HuH-7.5 (cell line): Measurements from ENCODE around the gene KRTAP21-2.
"Not testable (repeated sequence)": the region's sequence is repeated elsewhere in the genome, so short reads cannot be mapped to it uniquely, and the experiment has no call there.

ENCODE experiments used
- DNase-seq: peaks from one replicate; pipeline ENCODE4 v3.0.0; 2011; ENCODE audit warnings: low spot score

KRTAP21-2 gene

GRCh38 chr21:30747159-30747558, at the start of gene KRTAP21-2:
KRTAP21-2 (minus strand) TSS chr21:30747259; CDS start chr21:30747202, 57 bp downstream.
- no peak for DNase-seq

DNA sequence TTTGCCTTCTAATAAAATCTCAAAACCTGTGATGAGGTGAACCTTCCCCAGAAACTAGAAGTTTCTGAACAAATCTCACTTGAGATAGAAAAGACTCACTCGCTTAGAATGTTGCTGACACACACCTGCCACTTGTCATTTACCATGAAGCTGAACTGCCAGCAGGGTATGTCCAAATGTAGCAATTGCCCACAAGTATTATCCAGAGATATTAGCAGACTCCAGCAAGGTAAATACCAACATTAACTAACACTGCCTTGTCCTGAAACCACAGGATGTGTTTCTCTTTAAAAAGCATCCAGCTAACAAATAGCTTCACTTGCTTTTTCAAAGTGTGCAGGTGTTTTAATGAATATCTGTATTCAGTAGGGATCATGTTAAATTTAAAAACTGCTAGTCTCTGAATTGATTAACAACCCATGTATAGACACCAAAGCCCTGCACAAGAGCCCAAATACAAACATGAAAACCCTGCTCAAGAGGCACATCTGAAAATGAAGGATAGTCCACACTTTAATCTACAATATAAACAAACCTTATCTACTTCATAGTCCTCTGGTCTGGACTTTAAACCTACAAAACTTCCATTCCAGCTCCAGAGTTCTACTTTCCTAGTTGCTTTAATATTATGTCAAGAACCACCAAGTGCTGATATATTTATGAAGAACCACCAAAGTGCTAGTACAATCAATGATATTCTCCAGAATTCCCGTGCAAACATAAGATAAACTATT, 46.7 kb upstream of the KRTAP21-2 start:
- DNase-seq: no peak

DNA sequence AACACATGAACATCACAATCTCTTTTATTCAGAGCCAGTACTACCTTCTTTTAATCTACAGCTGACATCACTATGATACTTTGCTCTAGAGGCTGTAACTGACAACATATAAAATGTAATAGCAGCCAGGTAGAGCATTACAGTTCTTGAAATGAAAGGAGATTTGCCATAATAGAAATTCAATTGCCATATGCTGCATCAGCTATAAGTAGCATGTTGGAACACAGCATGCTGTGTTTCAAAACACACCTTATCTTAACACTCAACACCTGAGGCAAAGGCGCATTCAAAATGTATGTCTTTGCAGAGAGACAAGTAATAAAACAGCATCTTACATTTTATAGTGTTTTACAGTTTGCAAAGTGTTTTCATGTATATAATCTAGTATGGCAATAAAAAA, 32.2 kb upstream of the KRTAP21-2 start:
- DNase-seq: no peak

DNA sequence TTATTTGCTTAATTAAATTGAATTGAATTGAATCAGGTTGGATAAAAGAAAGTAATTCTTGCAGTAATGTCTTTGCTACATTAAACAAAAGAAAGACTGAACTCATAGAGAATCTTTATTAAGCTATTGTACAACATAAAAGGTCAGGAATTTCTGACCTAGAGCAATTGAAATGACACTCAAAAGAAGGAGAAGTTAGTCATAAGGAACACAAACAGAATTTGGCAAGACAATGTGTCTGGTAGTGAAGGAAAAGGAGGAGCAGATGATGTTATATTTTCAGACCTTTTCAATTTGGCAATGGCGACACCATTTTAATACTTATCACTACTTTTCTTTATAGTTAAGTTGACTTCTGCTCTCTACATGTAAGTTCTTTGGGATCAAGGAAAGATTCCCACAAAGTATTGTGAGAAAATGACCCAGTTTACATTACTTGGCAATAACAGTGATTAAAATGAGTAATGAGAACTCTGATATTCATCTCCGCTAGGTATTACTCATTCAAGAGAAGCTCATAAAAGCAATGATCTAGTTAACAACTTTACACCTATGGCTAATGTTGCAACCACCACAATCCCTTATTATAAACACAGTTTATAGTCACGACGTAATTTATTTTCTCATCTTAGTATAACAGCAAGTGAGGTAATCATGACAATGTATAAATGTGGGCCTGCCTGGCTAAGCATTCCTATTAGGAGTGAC, 22.8 kb upstream of the KRTAP21-2 start:
- no peak for DNase-seq

- DNase-seq: no peak
Observed at GRCh38 chr21:30760776-30761175, 13.7 kb upstream of the KRTAP21-2 start.

GRCh38 chr21:30758306-30758705, 11.2 kb upstream of the KRTAP21-2 start:
- DNase-seq: no peak

DNA sequence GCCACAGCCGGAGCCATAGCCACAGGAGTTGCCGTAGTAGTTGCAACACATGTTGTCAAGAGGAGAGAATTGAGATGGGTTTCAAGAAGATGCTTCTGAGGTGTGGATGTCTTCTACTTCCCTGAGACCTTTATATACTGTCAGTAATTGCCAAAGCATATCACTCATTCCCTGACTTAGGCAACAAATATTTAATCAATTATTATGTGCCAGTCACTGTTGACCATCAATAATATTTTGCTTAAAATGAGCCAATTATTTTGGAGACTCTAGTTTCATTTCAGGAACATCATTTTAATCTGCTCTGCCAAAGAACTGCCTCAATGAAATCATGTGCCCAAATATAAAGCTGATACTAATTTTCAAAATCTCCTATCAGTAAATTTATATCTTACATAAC, 8.3 kb upstream of the KRTAP21-2 start, which contains the start of gene KRTAP21-1:
KRTAP21-1 (minus strand) TSS at position 101 of the 400 bp plus-strand sequence; CDS start at position 51, 50 bp downstream.
- not testable (repeated sequence) for DNase-seq

- no peak for DNase-seq
Observed at GRCh38 chr21:30740462-30740861, 6.6 kb downstream of the KRTAP21-2 start.

GRCh38 chr21:30733026-30733425, 14.0 kb downstream of the KRTAP21-2 start:
- no peak for DNase-seq

GRCh38 chr21:30726726-30727125, 20.3 kb downstream of the KRTAP21-2 start:
- DNase-seq: no peak

DNA sequence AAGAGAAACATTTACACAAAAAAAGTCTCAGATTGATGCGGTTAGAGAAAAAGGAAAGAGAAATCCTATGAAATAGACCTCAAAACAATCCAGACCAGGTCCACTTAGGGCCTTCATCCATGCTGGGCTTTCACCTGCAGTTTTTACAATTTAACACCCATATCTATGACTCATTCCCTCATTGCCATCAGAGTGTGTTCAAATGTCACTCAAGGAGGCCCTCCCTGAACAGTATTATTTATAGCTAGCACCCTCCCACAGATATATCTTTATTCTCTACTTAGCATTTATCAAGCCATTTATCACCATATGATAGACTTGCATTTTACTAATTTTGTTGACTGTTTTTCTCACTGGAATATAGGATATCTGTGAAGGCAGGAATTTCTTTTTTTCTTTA, 27.7 kb downstream of the KRTAP21-2 start:
- DNase-seq: no peak

DNA sequence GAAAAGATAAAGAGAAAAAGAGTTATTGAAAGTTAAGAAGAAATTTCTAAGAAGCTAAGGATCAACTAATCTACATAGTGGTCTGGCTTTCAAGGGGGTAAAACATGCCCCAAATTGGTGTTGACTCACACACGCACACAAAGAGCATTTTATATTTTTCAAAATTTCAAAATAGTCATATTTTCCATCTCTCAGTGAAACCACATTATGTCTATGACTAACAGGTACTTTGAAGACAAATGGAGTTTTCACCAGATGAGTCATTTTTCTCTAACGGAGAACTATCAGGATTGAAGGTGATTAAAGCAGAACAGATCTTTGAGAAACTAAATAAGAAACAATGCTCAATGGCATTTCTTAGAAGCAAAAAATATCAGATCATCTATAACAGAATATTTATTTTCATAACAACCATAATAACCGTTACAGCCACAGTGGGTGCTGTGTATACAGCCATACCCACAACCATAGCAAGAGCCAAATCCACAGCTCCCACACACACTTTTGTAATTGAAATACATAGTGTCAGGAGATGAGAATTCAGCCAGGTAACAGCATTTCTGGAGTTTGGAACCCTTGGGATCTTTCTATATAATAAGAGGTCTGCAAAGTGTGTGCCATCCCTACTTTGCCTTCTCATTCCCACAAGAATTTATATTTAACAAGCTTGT, 28.7 kb downstream of the KRTAP21-2 start, which contains the start of gene KRTAP21-3:
KRTAP21-3 (minus strand) TSS at position 539 of the 671 bp plus-strand sequence; CDS start at position 521, 18 bp downstream.
- no peak for DNase-seq

DNA sequence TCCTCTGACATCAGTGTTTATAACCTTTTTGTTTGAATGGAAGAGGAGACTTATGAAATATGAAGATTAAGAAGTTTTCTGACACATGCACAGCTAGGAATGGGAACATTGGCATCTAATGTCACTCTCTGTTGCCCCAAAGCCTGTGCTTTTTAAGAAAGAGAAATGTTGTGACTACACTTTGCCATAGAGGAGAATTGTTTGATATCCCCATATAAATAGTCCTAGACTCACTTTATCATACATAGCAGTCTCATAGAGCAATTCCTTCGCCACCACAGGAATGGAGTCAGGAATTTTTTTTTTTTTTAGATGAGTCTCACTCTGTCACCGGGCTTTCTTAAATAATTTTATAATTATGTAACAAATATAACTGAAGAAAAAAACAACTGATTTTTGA, 30.0 kb downstream of the KRTAP21-2 start:
- no peak for DNase-seq

DNA sequence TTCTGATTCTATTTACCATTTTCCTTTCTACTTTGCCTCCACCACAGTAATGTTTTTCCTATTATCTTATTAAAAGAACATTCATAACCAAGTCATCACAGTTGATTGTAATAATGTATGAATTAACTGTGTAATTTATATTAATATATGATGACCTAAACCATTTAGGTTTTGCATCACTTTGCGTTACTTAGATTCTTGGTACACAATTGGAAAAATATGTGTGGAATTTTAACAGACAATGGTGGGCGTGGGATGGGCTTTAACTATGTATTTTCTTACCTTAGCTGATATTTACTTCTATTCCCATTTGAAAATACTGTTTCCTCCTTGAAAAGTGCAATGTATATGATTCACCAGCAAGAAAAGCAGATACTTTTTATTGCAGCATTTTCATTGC, 32.1 kb downstream of the KRTAP21-2 start:
- DNase-seq: no peak

DNA sequence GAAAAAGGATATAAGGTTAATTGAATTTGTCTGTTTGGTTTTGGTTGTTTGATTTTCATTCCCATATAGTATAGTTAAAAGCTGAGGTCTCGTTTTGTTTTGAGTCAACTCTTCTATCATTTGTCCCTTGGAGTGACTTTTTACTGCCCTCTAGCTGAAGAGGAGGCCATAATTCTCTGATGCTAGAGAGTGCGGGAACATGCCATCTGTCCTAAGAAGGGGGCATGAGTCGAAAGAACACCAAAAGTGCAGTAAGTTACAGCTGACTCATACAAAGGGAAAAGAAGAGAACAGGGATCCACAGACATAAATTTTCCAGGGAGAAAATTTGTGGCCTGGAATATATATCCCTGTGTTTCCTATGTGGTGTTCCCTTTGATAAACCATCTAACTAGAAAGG, 32.6 kb downstream of the KRTAP21-2 start:
- no peak for DNase-seq

- no peak for DNase-seq
Observed at GRCh38 chr21:30713766-30714165, 33.3 kb downstream of the KRTAP21-2 start.

DNA sequence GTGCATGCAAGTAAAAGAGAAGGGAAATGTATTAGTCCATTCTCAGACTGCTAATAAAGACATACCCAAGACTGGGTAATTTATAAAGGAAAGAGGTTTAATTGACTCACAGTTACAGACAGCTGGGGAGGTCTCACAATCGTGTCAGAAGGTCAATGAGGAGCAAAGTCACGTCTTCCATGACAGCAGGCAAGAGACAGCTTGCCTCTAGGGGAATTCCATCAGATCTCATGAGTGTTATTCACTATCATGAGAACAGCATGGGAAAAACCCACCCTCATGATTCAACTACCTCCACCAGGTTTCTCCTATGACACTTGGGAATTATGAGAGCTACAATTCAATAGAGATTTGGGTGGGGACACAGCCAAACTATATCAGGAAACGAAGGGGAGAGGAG, 36.6 kb downstream of the KRTAP21-2 start:
- no peak for DNase-seq

GRCh38 chr21:30707409-30707808, 39.6 kb downstream of the KRTAP21-2 start:
- no peak for DNase-seq
